HepG2 (cell line): ENCODE data around the gene MGAT2. TPM values are rescaled to one million over a fixed set of nuclear protein-coding genes. Genes with fewer than 3 reads are reported as not detected.

Experiments used
- ATAC-seq: fragments of 200-7000 bp; cut with Tn5 transposase; 3 replicates; pipeline ENCODE4 v1.9.1; 2020; ENCODE audit warnings: mild to moderate bottlenecking, moderate library complexity
- BruUV-seq: library from RNA; stranded (reverse); fragments of 400-500 nt; replicated peaks from 2 replicates; lab custom pipeline; 2021; lab: Mats Ljungman, UMichigan
- CTCF ChIA-PET: fragments of 300-600 bp; formaldehyde crosslinking; extraction: SDS; loops from one replicate; lab custom pipeline; 2021; ENCODE audit warnings: low total read pairs, inconsistent platforms, low intra/inter-chr PET ratio; lab: Yijun Ruan, JAX
- POLR2A ChIA-PET: fragments of 350-600 bp; sonication (Branson Sonifier 250); formaldehyde crosslinking; loops from one replicate; lab custom pipeline; 2020; ENCODE audit warnings: antibody characterized with exemption, inconsistent platforms; lab: Yijun Ruan, JAX
- DNase-seq: peaks from one replicate; pipeline ENCODE4 v3.0.0-alpha.2; 2015; ENCODE audit warnings: low spot score
- FAIRE-seq: peaks from 3 replicates; lab custom pipeline; 2011; peaks lifted over from hg19 to GRCh38; lab: Jason Lieb, UNC
- H2AFZ ChIP-seq: one replicate; pipeline ENCODE4 v1.6.1; 2011; ENCODE audit warnings: low read length, inconsistent platforms
- H3K27ac ChIP-seq: fragments of 300-600 bp; 3 replicates; pipeline ENCODE4 v1.8.0; 2011; ENCODE audit warnings: mixed run types, mild to moderate bottlenecking, mixed read lengths, low read length, inconsistent platforms; ENCODE audit not compliant: insufficient read depth; ENCODE audit errors: extremely low read length
- H3K27me3 ChIP-seq, 2 experiments: fragments of 200-600 bp in 1 of 2; 2 replicates in 1 of 2; 3 replicates in 1 of 2; pipeline versions ENCODE4 v1.6.0 to v1.8.0; 2011; ENCODE audit warnings: low read length in 2 of 2, mild to moderate bottlenecking in 2 of 2, moderate library complexity in 2 of 2, inconsistent platforms in 1 of 2; ENCODE audit not compliant: insufficient read depth in 2 of 2, control insufficient read depth in 1 of 2
- H3K36me3 ChIP-seq, 2 experiments: fragments of 200-600 bp in 1 of 2; replicated peaks in 1 of 2; 2 replicates in 1 of 2; 3 replicates in 1 of 2; pipeline versions ENCODE4 v1.5.1 to v1.8.0; 2011; ENCODE audit warnings: low read length in 2 of 2, inconsistent platforms in 1 of 2; ENCODE audit not compliant: insufficient read depth in 2 of 2, control insufficient read depth in 1 of 2
- H3K4me1 ChIP-seq: 2 replicates; pipeline ENCODE4 v1.5.1; 2012; ENCODE audit warnings: low read length, inconsistent platforms; ENCODE audit not compliant: insufficient read depth
- H3K4me2 ChIP-seq: 2 replicates; pipeline ENCODE4 v1.6.0; 2011; ENCODE audit warnings: low read depth, low read length, inconsistent platforms
- H3K4me3 ChIP-seq, 3 experiments: fragments of 200-600 bp in 1 of 3; sonication (generic), shearing (Covaris generic) in 1 of 3; replicated peaks in 1 of 3; 2 replicates each; pipeline ENCODE4 v1.5.1; 2011 to 2016; ENCODE audit warnings: low read length in 3 of 3, inconsistent platforms in 2 of 3, low read depth in 2 of 3, mild to moderate bottlenecking in 2 of 3, control low read depth in 1 of 3, mixed read lengths in 1 of 3; ENCODE audit not compliant: insufficient read depth in 1 of 3
- H3K79me2 ChIP-seq: one replicate; pipeline ENCODE4 v1.6.1; 2011; ENCODE audit warnings: low read length, inconsistent platforms; ENCODE audit not compliant: insufficient read depth
- H3K9ac ChIP-seq: 2 replicates; pipeline ENCODE4 v1.6.0; 2011; ENCODE audit warnings: mild to moderate bottlenecking, low read depth, low read length, inconsistent platforms; ENCODE audit not compliant: insufficient read depth
- H3K9me3 ChIP-seq: 2 replicates; pipeline ENCODE4 v1.5.1; 2012; ENCODE audit warnings: mild to moderate bottlenecking, low read length
- H4K20me1 ChIP-seq: 2 replicates; pipeline ENCODE4 v1.6.0; 2011; ENCODE audit warnings: inconsistent platforms, mild to moderate bottlenecking, low read length, moderate library complexity; ENCODE audit not compliant: insufficient read depth
- ARNTL ChIP-seq: sonication (generic); formaldehyde crosslinking; IDR thresholded peaks from 2 replicates; pipeline ENCODE4 v1.4.0; 2020; ENCODE audit warnings: mild to moderate bottlenecking, missing genetic modification reagents
- CEBPB ChIP-seq: IDR thresholded peaks from 2 replicates; pipeline ENCODE4 v1.6.1; 2011; ENCODE audit warnings: low read depth, low read length, improper control_type of control experiment, borderline replicate concordance
- CEBPG ChIP-seq: IDR thresholded peaks from 2 replicates; pipeline ENCODE4 v1.6.1; 2016
- CREB1 ChIP-seq, 2 experiments: fragments of 450-650 bp in 1 of 2; IDR thresholded peaks; 2 replicates each; pipeline ENCODE4 v1.6.1; 2016 to 2017; ENCODE audit warnings: control low read depth in 1 of 2, mild to moderate bottlenecking in 1 of 2, missing compliant biosample characterization in 1 of 2, missing genetic modification characterization in 1 of 2
- HNF1B ChIP-seq: sonication (generic); formaldehyde crosslinking; IDR thresholded peaks from 2 replicates; pipeline ENCODE4 v1.5.1; 2020; ENCODE audit warnings: mild to moderate bottlenecking, moderate library complexity, missing genetic modification reagents
- MAFK ChIP-seq, 2 experiments: IDR thresholded peaks in 1 of 2; conservative IDR thresholded peaks in 1 of 2; 2 replicates each; pipeline ENCODE4 v1.6.1; 2011; ENCODE audit warnings: improper control_type of control experiment in 2 of 2, low read length in 2 of 2
- SIN3A ChIP-seq: IDR thresholded peaks from 2 replicates; pipeline ENCODE4 v1.6.1; 2011; ENCODE audit warnings: low read depth, mild to moderate bottlenecking, control low read depth, low read length, borderline replicate concordance
- SOX13 ChIP-seq, 3 experiments: fragments of 450-650 bp in 1 of 3; sonication (generic) in 1 of 3; formaldehyde crosslinking in 1 of 3; IDR thresholded peaks in 2 of 3; conservative IDR thresholded peaks in 1 of 3; 2 replicates each; pipeline versions ENCODE4 v1.5.0 to v1.6.1; 2016 to 2020; ENCODE audit warnings: antibody characterized with exemption in 1 of 3, mild to moderate bottlenecking in 1 of 3, missing compliant biosample characterization in 1 of 3, missing genetic modification reagents in 1 of 3, moderate library complexity in 1 of 3
- TEAD3 ChIP-seq: optimal IDR thresholded peaks from 2 replicates; pipeline ENCODE3; 2016; ENCODE audit warnings: borderline replicate concordance
- TIGD3 ChIP-seq: sonication (generic); formaldehyde crosslinking; IDR thresholded peaks from 2 replicates; pipeline ENCODE4 v1.5.1; 2020; ENCODE audit warnings: mild to moderate bottlenecking, missing genetic modification reagents, borderline replicate concordance
- WIZ ChIP-seq: sonication (generic); formaldehyde crosslinking; IDR thresholded peaks from 2 replicates; pipeline ENCODE4 v1.5.1; 2020; ENCODE audit warnings: mild to moderate bottlenecking, missing genetic modification reagents
- ZBTB7A ChIP-seq: sonication (generic); formaldehyde crosslinking; IDR thresholded peaks from 2 replicates; pipeline ENCODE4 v1.8.0; 2022; ENCODE audit warnings: mild to moderate bottlenecking, missing genetic modification reagents
- ZNF234 ChIP-seq: sonication (generic); formaldehyde crosslinking; conservative IDR thresholded peaks from 2 replicates; pipeline ENCODE4 v1.5.1; 2020; ENCODE audit warnings: mild to moderate bottlenecking, missing genetic modification reagents
- ZNF317 ChIP-seq: sonication (generic); formaldehyde crosslinking; IDR thresholded peaks from 2 replicates; pipeline ENCODE4 v1.5.0; 2020; ENCODE audit warnings: mild to moderate bottlenecking, missing genetic modification reagents
- ZNF350 ChIP-seq: sonication (generic); formaldehyde crosslinking; IDR thresholded peaks from 2 replicates; pipeline ENCODE4 v1.4.0; 2020; ENCODE audit warnings: mild to moderate bottlenecking, low read depth, missing genetic modification reagents, borderline replicate concordance
- ZNF362 ChIP-seq: sonication (generic); formaldehyde crosslinking; IDR thresholded peaks from 2 replicates; pipeline ENCODE4 v1.4.0; 2020; ENCODE audit warnings: missing genetic modification reagents, mild to moderate bottlenecking, borderline replicate concordance
- WGBS: methylation state at CpG from one replicate; pipeline ENCODE4 v1.1.6; 2017; ENCODE audit warnings: low lambda C conversion rate; 5-methylcytosine and 5-hydroxymethylcytosine counted together
- in situ Hi-C: cut with HindIII; loops from 2 replicates; pipeline ENCODE4 v1.10.0; 2017; ENCODE audit warnings: low pct_unique_long_range_greater_than_20kb; ENCODE audit not compliant: extremely low pct_ligation_motif_present
- intact Hi-C: fragments of 100-400 bp; cut with micrococcal nuclease; formaldehyde crosslinking; loops from one replicate; pipeline ENCODE4 v1.10.0; 2022; ENCODE audit not compliant: unreplicated experiment
- polyA plus RNA-seq, 8 experiments: library from polyadenylated mRNA; depleted of rRNA in 3 of 8; stranded (reverse) in 7 of 8; unstranded in 1 of 8; fragments of >200 nt; fragmentation: Illumina TruSeq in 4 of 8; extraction: Trizol in 4 of 8; gene quantifications; 2 replicates each; pipeline versions ENCODE4 v1.2.1 to v1.2.3, GENCODE V29; 2011 to 2016; ENCODE audit warnings: low read depth in 4 of 8, missing spikeins in 1 of 8, mixed read lengths in 1 of 8; ENCODE audit not compliant: insufficient read depth in 1 of 8
- total RNA-seq, 5 experiments: library from RNA; depleted of rRNA; stranded (reverse); fragments of >200 nt; fragmentation: Illumina TruSeq; extraction: Trizol; gene quantifications; 2 replicates each; pipeline ENCODE4 v1.2.3, GENCODE V29; 2016; ENCODE audit warnings: low read depth in 1 of 5

MGAT2 gene
- total and polyA plus RNA-seq, 2 of the 13 experiments (the other 11 are each of a cell fraction or from before 2014, with no cell fraction given), result 12.9 to 51.9 TPM

- TF ChIP-seq HNF1B (CRISPR knock-in tag) (no peak), ZBTB7A (no peak)
These were observed 17.0 kb downstream of the MGAT2 start (continued) for GRCh38 chr14:49637534-49638078.

GRCh38 chr14:49640540-49641417 lies 20.2 kb downstream of the MGAT2 start:
- Histone ChIP-seq H2AFZ (no peak overlapping the region), H3K79me2 (peaks cover 29% of the 10 kb centered on the region), H3K9ac (peak overlapping the region; percentile 37; the same call in 1 of the 2 replicates), H3K27me3 (no peaks in the 10 kb centered on the region), H3K4me3 (no peak overlapping the region; a peak in 1 of 6 replicates), H3K27ac (peak overlapping the region; percentile 70), H3K36me3 (peaks cover 0 to 13% of the 10 kb centered on the region in 2 experiments; a peak in 2 of 5 replicates), H4K20me1 (peaks cover 4% of the 10 kb centered on the region; the same call in 1 of the 2 replicates), H3K4me1 (peaks cover 66% of the 10 kb centered on the region), H3K9me3 (no peaks in the 10 kb centered on the region), H3K4me2 (peak overlapping the region; percentile 77)
- intact Hi-C loops (loop anchor here (5.0 kb wide), 1 partner anchor 52 kb away; the partner anchor contains the start of gene KLHDC1), in situ Hi-C loops (no loop called here)
- CTCF ChIA-PET, result no interaction called here
- 85% methylated on average over 7 of the region's 7 CpGs for WGBS
- FAIRE-seq (no peak), ATAC-seq (peak; percentile 9), DNase-seq (no peak)
- BruUV-seq, result no TSS peak
- POLR2A ChIA-PET, result interaction anchor here (1.2 to 2.3 kb wide), 3 partner anchors 21 to 346 kb away, joined by 4 to 10 read pairs (median 4); partner anchors contain the start of genes KLHDC2 and RPL36AL
- TF ChIP-seq ZNF317 (CRISPR knock-in tag), result no peak
- no peak for TF ChIP-seq SOX13 (IDR thresholded peaks at IDR 0.05)
- peak in 1 of 2 experiments; percentile 20; a peak in 1 of 4 replicates for TF ChIP-seq SOX13 (CRISPR knock-in tag; conservative IDR thresholded peaks at IDR 0.05 in 1 of 2, IDR thresholded peaks at IDR 0.05 in 1 of 2)
- TF ChIP-seq TIGD3 (CRISPR knock-in tag), result no peak
- no peak for TF ChIP-seq ZNF234 (CRISPR knock-in tag)
- peak; percentile 93 for TF ChIP-seq CEBPB
- TF ChIP-seq ZNF362 (CRISPR knock-in tag), result peak; percentile 72
- TF ChIP-seq ARNTL (CRISPR knock-in tag), result 0 out of 2 replicates have a peak, but pooled peaks have one; percentile 15
- no peak for TF ChIP-seq ZNF350
- TF ChIP-seq MAFK (conservative IDR thresholded peaks at IDR 0.05 in 1 of 2, IDR thresholded peaks at IDR 0.05 in 1 of 2; ENCODE audit: low read length in 2 of 2), result no peak
- no peak for TF ChIP-seq SIN3A
- TF ChIP-seq CEBPG (CRISPR knock-in tag), result peak; percentile 83
- TF ChIP-seq CREB1 (IDR thresholded peaks at IDR 0.05), result no peak
- no peak for TF ChIP-seq CREB1 (CRISPR knock-in tag; IDR thresholded peaks at IDR 0.05)
- no peak for TF ChIP-seq TEAD3 (CRISPR knock-in tag)
- no peak for TF ChIP-seq WIZ (CRISPR knock-in tag)
